H9 (cell line): ENCODE measurements around the gene CYB5B. TPM values are rescaled to one million over a fixed set of nuclear protein-coding genes. Genes with fewer than 3 reads are reported as not detected.

Experiments
- DNase-seq: peaks from one replicate; pipeline ENCODE4 v3.0.0-alpha.2; 2017
- H2AFZ ChIP-seq: one replicate; pipeline ENCODE4 v1.6.1; 2013; ENCODE audit warnings: mild to moderate bottlenecking, low read length, control low read depth, moderate library complexity
- H2AK5ac ChIP-seq: 2 replicates; pipeline ENCODE4 v1.6.1; 2013; ENCODE audit warnings: low read length, control low read depth, mixed read lengths; ENCODE audit not compliant: insufficient read length
- H2BK120ac ChIP-seq: one replicate; pipeline ENCODE4 v1.6.1; 2013; ENCODE audit warnings: low read depth, mild to moderate bottlenecking, low read length, control low read depth, inconsistent platforms; ENCODE audit not compliant: poor library complexity, severe bottlenecking
- H2BK12ac ChIP-seq: 2 replicates; pipeline ENCODE4 v1.6.1; 2013; ENCODE audit warnings: low read length, control low read depth, mixed read lengths, low read depth; ENCODE audit not compliant: insufficient read length
- H2BK15ac ChIP-seq: 2 replicates; pipeline ENCODE4 v1.6.1; 2013; ENCODE audit warnings: low read depth, low read length, control low read depth
- H2BK20ac ChIP-seq: one replicate; pipeline ENCODE4 v1.6.1; 2013; ENCODE audit warnings: low read depth, mild to moderate bottlenecking, low read length, control low read depth, inconsistent platforms; ENCODE audit not compliant: poor library complexity, severe bottlenecking
- H2BK5ac ChIP-seq: 2 replicates; pipeline ENCODE4 v1.6.1; 2013; ENCODE audit warnings: low read length, control low read depth, mixed read lengths; ENCODE audit not compliant: insufficient read length
- H3K14ac ChIP-seq: 2 replicates; pipeline ENCODE4 v1.6.1; 2013; ENCODE audit warnings: low read length, control low read depth; ENCODE audit not compliant: insufficient read depth
- H3K18ac ChIP-seq: 2 replicates; pipeline ENCODE4 v1.6.1; 2013; ENCODE audit warnings: low read depth, mild to moderate bottlenecking, mixed read lengths, low read length, control low read depth; ENCODE audit not compliant: insufficient read length
- H3K23ac ChIP-seq: 2 replicates; pipeline ENCODE4 v1.6.1; 2013; ENCODE audit warnings: low read length, control low read depth, mixed read lengths, low read depth; ENCODE audit not compliant: insufficient read length
- H3K23me2 ChIP-seq: 2 replicates; pipeline ENCODE4 v1.6.1; 2013; ENCODE audit warnings: low read depth, mild to moderate bottlenecking, mixed read lengths, low read length, control low read depth; ENCODE audit not compliant: insufficient read length, poor library complexity, severe bottlenecking
- H3K27ac ChIP-seq: 2 replicates; pipeline ENCODE4 v1.5.1; 2013; ENCODE audit warnings: low read length, control low read depth, mixed read lengths, low read depth; ENCODE audit not compliant: insufficient read length
- H3K27me3 ChIP-seq: 2 replicates; pipeline ENCODE4 v1.6.1; 2013; ENCODE audit warnings: low read length, control low read depth, inconsistent platforms; ENCODE audit not compliant: insufficient read depth
- H3K4ac ChIP-seq: 2 replicates; pipeline ENCODE4 v1.6.1; 2013; ENCODE audit warnings: low read depth, mild to moderate bottlenecking, control low read depth, inconsistent platforms, low read length, moderate library complexity
- H3K4me1 ChIP-seq: 2 replicates; pipeline ENCODE4 v1.6.1; 2013; ENCODE audit warnings: low read length, control low read depth, inconsistent platforms; ENCODE audit not compliant: insufficient read depth
- H3K4me2 ChIP-seq: 2 replicates; pipeline ENCODE4 v1.6.1; 2013; ENCODE audit warnings: low read length, control low read depth, mixed read lengths; ENCODE audit not compliant: insufficient read length, insufficient read depth
- H3K56ac ChIP-seq: 2 replicates; pipeline ENCODE4 v1.6.1; 2013; ENCODE audit warnings: low read depth, mild to moderate bottlenecking, mixed read lengths, low read length, control low read depth; ENCODE audit not compliant: insufficient read length
- H3K79me1 ChIP-seq: 2 replicates; pipeline ENCODE4 v1.6.1; 2013; ENCODE audit warnings: low read depth, mild to moderate bottlenecking, moderate library complexity, low read length, control low read depth, inconsistent platforms; ENCODE audit not compliant: insufficient read depth, poor library complexity, severe bottlenecking
- H3K79me2 ChIP-seq: 2 replicates; pipeline ENCODE4 v1.6.1; 2013; ENCODE audit warnings: low read length, control low read depth, inconsistent platforms; ENCODE audit not compliant: insufficient read depth
- H3K9ac ChIP-seq: 2 replicates; pipeline ENCODE4 v1.6.1; 2013; ENCODE audit warnings: low read length, control low read depth, mixed read lengths; ENCODE audit not compliant: insufficient read length; ENCODE audit errors: extremely low read depth
- H3K9me3 ChIP-seq: one replicate; pipeline ENCODE4 v1.6.1; 2013; ENCODE audit warnings: low read depth, low read length, inconsistent platforms; ENCODE audit not compliant: control insufficient read depth
- H3T11ph ChIP-seq: one replicate; pipeline ENCODE4 v1.6.1; 2013; ENCODE audit warnings: mild to moderate bottlenecking, low read length, control low read depth, inconsistent platforms
- H4K20me1 ChIP-seq: one replicate; pipeline ENCODE4 v1.6.1; 2013; ENCODE audit not compliant: control insufficient read depth, insufficient read length, insufficient read depth
- H4K5ac ChIP-seq: 2 replicates; pipeline ENCODE4 v1.6.1; 2013; ENCODE audit warnings: low read depth, mild to moderate bottlenecking, mixed read lengths, low read length, control low read depth; ENCODE audit not compliant: insufficient read length
- H4K8ac ChIP-seq: replicated peaks from 2 replicates; pipeline ENCODE4 v1.6.1; 2013; ENCODE audit warnings: low read length, control low read depth, mixed read lengths, low read depth; ENCODE audit not compliant: insufficient read length
- H4K91ac ChIP-seq: 2 replicates; pipeline ENCODE4 v1.6.1; 2013; ENCODE audit warnings: low read depth, mild to moderate bottlenecking, moderate library complexity, mixed read lengths, low read length, control low read depth; ENCODE audit not compliant: insufficient read length
- H3K27ac Mint-ChIP-seq, 3 experiments: 2 replicates in 2 of 3; 3 replicates in 1 of 3; pipeline ENCODE4 v1.8.0; 2020 to 2021; ENCODE audit warnings: mixed read lengths in 3 of 3, mild to moderate bottlenecking in 1 of 3, moderate library complexity in 1 of 3
- H3K27me3 Mint-ChIP-seq: 2 replicates; pipeline ENCODE4 v1.8.0; 2021; ENCODE audit warnings: low read depth, mild to moderate bottlenecking, moderate library complexity, mixed read lengths
- H3K36me3 Mint-ChIP-seq, 3 experiments: 2 replicates in 2 of 3; 3 replicates in 1 of 3; pipeline ENCODE4 v1.8.0; 2020 to 2021; ENCODE audit warnings: low read depth in 3 of 3, mixed read lengths in 3 of 3; ENCODE audit not compliant: insufficient read depth in 1 of 3
- H3K4me1 Mint-ChIP-seq, 2 experiments: 2 replicates each; pipeline ENCODE4 v1.8.0; 2020; ENCODE audit warnings: mixed read lengths in 2 of 2
- H3K4me3 Mint-ChIP-seq, 2 experiments: 2 replicates in 1 of 2; 3 replicates in 1 of 2; pipeline ENCODE4 v1.8.0; 2020 to 2021; ENCODE audit warnings: mild to moderate bottlenecking in 2 of 2, mixed read lengths in 2 of 2, moderate library complexity in 1 of 2
- H3K9me3 Mint-ChIP-seq, 2 experiments: 2 replicates in 1 of 2; 3 replicates in 1 of 2; pipeline ENCODE4 v1.8.0; 2020; ENCODE audit warnings: mild to moderate bottlenecking in 2 of 2, mixed read lengths in 2 of 2, moderate library complexity in 1 of 2
- total RNA-seq: library from RNA; stranded (reverse); gene quantifications from 2 replicates; pipeline ENCODE4 v1.2.1, GENCODE V29; 2021
- TF ChIP-seq, protein P1 (sequence below): fragments of 200-600 bp; sonication (generic); conservative IDR thresholded peaks from 3 replicates; pipeline ENCODE4 v1.8.0; 2021; ENCODE audit warnings: antibody characterized with exemption, mild to moderate bottlenecking

Gene CYB5B
- total RNA-seq, 1 experiment from 2014 or later: 126 TPM

- Histone ChIP-seq H3K4me1 (no peaks in the 10 kb centered on the region; the same call in 1 of the 2 replicates), H2BK15ac (no peak overlapping the region), H3K79me1 (no peaks in the 10 kb centered on the region), H2BK12ac (no peak overlapping the region), H2AFZ (no peak overlapping the region), H4K91ac (no peak overlapping the region), H2BK120ac (no peak overlapping the region), H2BK5ac (no peak overlapping the region), H2AK5ac (no peak overlapping the region), H4K20me1 (no peaks in the 10 kb centered on the region), H4K5ac (no peak overlapping the region), H3K4ac (no peak overlapping the region), H3K4me2 (no peak overlapping the region), H3K27ac (no peak overlapping the region), H3K23me2 (no peaks in the 10 kb centered on the region), H3T11ph (no peak overlapping the region), H3K56ac (no peak overlapping the region), H3K18ac (no peak overlapping the region), H3K14ac (no peak overlapping the region), H3K9me3 (no peaks in the 10 kb centered on the region), H3K79me2 (no peaks in the 10 kb centered on the region), H2BK20ac (no peak overlapping the region), H3K27me3 (no peaks in the 10 kb centered on the region; the same call in 1 of the 2 replicates), H3K9ac (no peak overlapping the region), H4K8ac (no peak overlapping the region), H3K23ac (no peak overlapping the region)
- Mint-ChIP-seq H3K4me1 (peaks cover 11 to 16% of the 10 kb centered on the region in 2 experiments), H3K36me3 (no peaks in the 10 kb centered on the region), H3K27ac (peak overlapping the region in 2 of 3 experiments; percentile 24 to 90; a peak in 2 of 7 replicates), H3K4me3 (no peak overlapping the region), H3K9me3 (no peaks in the 10 kb centered on the region), H3K27me3 (no peaks in the 10 kb centered on the region; the same call in none of the 2 replicates)
- DNase-seq: no peak
- TF ChIP-seq, protein P1, sequence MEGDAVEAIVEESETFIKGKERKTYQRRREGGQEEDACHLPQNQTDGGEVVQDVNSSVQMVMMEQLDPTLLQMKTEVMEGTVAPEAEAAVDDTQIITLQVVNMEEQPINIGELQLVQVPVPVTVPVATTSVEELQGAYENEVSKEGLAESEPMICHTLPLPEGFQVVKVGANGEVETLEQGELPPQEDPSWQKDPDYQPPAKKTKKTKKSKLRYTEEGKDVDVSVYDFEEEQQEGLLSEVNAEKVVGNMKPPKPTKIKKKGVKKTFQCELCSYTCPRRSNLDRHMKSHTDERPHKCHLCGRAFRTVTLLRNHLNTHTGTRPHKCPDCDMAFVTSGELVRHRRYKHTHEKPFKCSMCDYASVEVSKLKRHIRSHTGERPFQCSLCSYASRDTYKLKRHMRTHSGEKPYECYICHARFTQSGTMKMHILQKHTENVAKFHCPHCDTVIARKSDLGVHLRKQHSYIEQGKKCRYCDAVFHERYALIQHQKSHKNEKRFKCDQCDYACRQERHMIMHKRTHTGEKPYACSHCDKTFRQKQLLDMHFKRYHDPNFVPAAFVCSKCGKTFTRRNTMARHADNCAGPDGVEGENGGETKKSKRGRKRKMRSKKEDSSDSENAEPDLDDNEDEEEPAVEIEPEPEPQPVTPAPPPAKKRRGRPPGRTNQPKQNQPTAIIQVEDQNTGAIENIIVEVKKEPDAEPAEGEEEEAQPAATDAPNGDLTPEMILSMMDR: no peak
These were observed 28.6 kb upstream of the CYB5B start for GRCh38 chr16:69395859-69396186.
